Fibroblast of the aortic adventitia (primary cell): Measurements from ENCODE around the gene ANKRD33B. TPM values are rescaled to one million over a fixed set of nuclear protein-coding genes. Genes with fewer than 3 reads are reported as not detected.

Source experiments
- DNase-seq: peaks from one replicate; pipeline ENCODE4 v3.0.0-alpha.2; 2010; ENCODE audit warnings: low read depth
- H3K4me3 ChIP-seq: 2 replicates; pipeline ENCODE4 v1.5.1; 2011; ENCODE audit warnings: low read depth, mild to moderate bottlenecking, control low read depth, low read length, moderate library complexity
- total RNA-seq: library from RNA; depleted of rRNA; stranded (reverse); fragments of >200 nt; gene quantifications from 2 replicates; pipeline ENCODE4 v1.2.3, GENCODE V29; 2012; ENCODE audit warnings: low replicate concordance
- TF ChIP-seq, protein P1 (sequence below): IDR thresholded peaks from 2 replicates; pipeline ENCODE4 v1.5.1; 2011; ENCODE audit warnings: mild to moderate bottlenecking, low read length, control low read depth, inconsistent platforms; ENCODE audit not compliant: insufficient read depth

Gene ANKRD33B
- total RNA-seq, 1 donor: 11.3 TPM

DNA sequence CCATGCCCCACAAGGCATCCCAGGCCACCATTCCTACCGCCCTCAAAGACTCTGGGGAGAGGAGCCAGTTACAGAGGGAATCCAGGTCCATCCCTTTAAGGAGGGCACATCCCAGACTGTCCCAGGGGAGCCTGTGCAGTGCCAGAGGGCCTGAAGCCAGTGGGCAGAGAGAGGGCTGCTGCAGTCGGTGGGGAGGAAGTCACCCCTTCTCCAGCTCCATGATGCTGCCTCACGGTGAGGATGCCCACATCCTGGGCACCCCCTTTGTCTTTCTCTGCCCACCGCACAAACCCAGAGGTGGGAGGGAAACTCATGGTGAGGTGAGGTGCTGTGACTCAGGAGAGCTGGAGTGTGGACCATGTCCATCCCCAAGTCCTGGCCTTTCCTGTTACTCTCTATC lies 26.2 kb upstream of the ANKRD33B start:
- no peak for DNase-seq
- TF ChIP-seq, protein P1, sequence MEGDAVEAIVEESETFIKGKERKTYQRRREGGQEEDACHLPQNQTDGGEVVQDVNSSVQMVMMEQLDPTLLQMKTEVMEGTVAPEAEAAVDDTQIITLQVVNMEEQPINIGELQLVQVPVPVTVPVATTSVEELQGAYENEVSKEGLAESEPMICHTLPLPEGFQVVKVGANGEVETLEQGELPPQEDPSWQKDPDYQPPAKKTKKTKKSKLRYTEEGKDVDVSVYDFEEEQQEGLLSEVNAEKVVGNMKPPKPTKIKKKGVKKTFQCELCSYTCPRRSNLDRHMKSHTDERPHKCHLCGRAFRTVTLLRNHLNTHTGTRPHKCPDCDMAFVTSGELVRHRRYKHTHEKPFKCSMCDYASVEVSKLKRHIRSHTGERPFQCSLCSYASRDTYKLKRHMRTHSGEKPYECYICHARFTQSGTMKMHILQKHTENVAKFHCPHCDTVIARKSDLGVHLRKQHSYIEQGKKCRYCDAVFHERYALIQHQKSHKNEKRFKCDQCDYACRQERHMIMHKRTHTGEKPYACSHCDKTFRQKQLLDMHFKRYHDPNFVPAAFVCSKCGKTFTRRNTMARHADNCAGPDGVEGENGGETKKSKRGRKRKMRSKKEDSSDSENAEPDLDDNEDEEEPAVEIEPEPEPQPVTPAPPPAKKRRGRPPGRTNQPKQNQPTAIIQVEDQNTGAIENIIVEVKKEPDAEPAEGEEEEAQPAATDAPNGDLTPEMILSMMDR: no peak
- no peak overlapping the region for H3K4me3 ChIP-seq

DNA sequence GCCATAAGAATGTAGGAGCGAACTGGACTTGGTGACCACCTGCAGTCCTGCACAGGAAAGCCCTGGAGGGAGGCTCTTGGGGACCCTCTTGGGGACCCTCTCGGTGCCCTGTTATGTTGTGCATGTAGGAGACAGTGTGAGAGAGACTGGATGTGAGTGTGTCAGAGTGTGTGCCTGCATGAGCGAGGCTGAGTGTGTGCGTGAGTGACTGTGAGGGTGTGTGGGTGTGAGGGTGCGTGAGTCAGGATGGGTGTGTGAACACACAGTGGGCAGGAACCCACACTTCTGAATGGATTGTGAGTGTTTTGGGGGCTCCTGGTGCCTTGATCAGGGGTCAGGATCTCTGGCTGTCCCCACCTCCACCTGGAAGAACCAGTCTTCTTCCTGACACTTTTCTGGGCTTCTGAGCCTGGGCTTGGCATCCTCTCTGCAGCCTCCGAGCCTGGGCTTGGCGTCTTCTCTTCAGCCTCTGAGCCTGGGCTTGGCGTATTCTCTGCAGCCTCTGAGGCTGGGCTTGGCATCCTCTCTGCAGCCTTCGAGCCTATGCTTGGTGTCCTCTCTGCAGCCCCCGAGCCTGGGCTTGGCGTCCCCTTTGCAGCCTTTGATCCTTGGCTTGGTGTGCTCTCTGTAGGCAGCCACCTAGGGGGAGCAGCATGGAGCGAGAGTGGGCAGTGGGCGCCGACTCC lies 25.6 kb upstream of the ANKRD33B start:
- TF ChIP-seq, protein P1: no peak
- H3K4me3 ChIP-seq: no peak overlapping the region
- no peak for DNase-seq

- H3K4me3 ChIP-seq: no peak overlapping the region
- TF ChIP-seq, protein P1: no peak
- DNase-seq: no peak
These were observed 24.8 kb upstream of the ANKRD33B start for GRCh38 chr5:10538789-10539686.

- H3K4me3 ChIP-seq: no peak overlapping the region
- TF ChIP-seq, protein P1: no peak
- peak; percentile 48 for DNase-seq
These were observed 24.2 kb upstream of the ANKRD33B start for GRCh38 chr5:10539687-10539998.

GRCh38 chr5:10540036-10540544 lies 23.8 kb upstream of the ANKRD33B start:
- H3K4me3 ChIP-seq: no peak overlapping the region
- TF ChIP-seq, protein P1: no peak
- DNase-seq: no peak

- H3K4me3 ChIP-seq: no peak overlapping the region
- DNase-seq: no peak
- TF ChIP-seq, protein P1: no peak
These were observed 22.8 kb upstream of the ANKRD33B start for GRCh38 chr5:10540951-10541646.
